Activated T-helper 2 cell treated with anti-CD3 and anti-CD28 coated beads, Interferon-gamma antibody, Interleukin-2, Interleukin-4, amounts not matched to agents 10 μg/mL and 5 μg/mL and 100 μg/mL, durations not matched to agents 14 hours and 24 hours and 36 hours (primary cell): ENCODE measurements around the gene KREMEN2. TPM values are rescaled to one million over a fixed set of nuclear protein-coding genes. Genes with fewer than 3 reads are reported as not detected.

Source experiments
- DNase-seq: peaks from one replicate; pipeline ENCODE4 v3.0.0; 2021; ENCODE audit warnings: low spot score
- H3K27ac Mint-ChIP-seq: one replicate; pipeline ENCODE4 v1.8.0; 2021; ENCODE audit warnings: mixed read lengths
- H3K27me3 Mint-ChIP-seq: one replicate; pipeline ENCODE4 v1.8.0; 2021; ENCODE audit warnings: low read depth, mixed read lengths
- H3K36me3 Mint-ChIP-seq: one replicate; pipeline ENCODE4 v1.8.0; 2021; ENCODE audit warnings: low read depth, mixed read lengths
- H3K4me1 Mint-ChIP-seq: one replicate; pipeline ENCODE4 v1.8.0; 2021; ENCODE audit warnings: low read depth, mixed read lengths
- H3K4me3 Mint-ChIP-seq: one replicate; pipeline ENCODE4 v1.8.0; 2021; ENCODE audit warnings: low read depth, mild to moderate bottlenecking, moderate library complexity, mixed read lengths
- H3K9me3 Mint-ChIP-seq: one replicate; pipeline ENCODE4 v1.8.0; 2021; ENCODE audit warnings: mixed read lengths
- intact Hi-C: fragments of 100-400 bp; cut with micrococcal nuclease; formaldehyde crosslinking; loops from one replicate; pipeline ENCODE4 v1.15.1; 2023
- total RNA-seq: library from RNA; stranded (reverse); gene quantifications from 2 replicates; pipeline ENCODE4 v1.2.3, GENCODE V29; 2022

Gene KREMEN2
- total RNA-seq, 1 donor from 2014 or later, result 0.09 TPM

- Mint-ChIP-seq H3K4me1 (peaks cover 9% of the 10 kb centered on the region), H3K27me3 (no peaks in the 10 kb centered on the region), H3K36me3 (peaks cover 20% of the 10 kb centered on the region), H3K4me3 (peak within 1 kb of the TSS; percentile 90), H3K27ac (peak within 1 kb of the TSS; percentile 88), H3K9me3 (no peaks in the 10 kb centered on the region)
- intact Hi-C loops, result loop anchor here (5.0 kb wide), 1 partner anchor 42 kb away; the partner anchor contains the start of genes HCFC1R1, THOC6 and TNFRSF12A
- peak; percentile 95 for DNase-seq
These were observed 16.4 kb downstream of the KREMEN2 start, which contains the start of gene PKMYT1 for GRCh38 chr16:2980227-2981176. Gene PKMYT1, minus strand, starts transcription at chr16:2980446. Its CDS starts 789 bp downstream, at chr16:2979657.

GRCh38 chr16:2981177-2981898 lies 17.3 kb downstream of the KREMEN2 start:
- intact Hi-C loops, result loop anchor here (5.0 kb wide), 1 partner anchor 41 kb away; the partner anchor contains the start of genes HCFC1R1, THOC6 and TNFRSF12A
- Mint-ChIP-seq H3K27ac (peak overlapping the region; percentile 82), H3K4me3 (peak overlapping the region; percentile 90), H3K36me3 (peaks cover 14% of the 10 kb centered on the region), H3K4me1 (peaks cover 9% of the 10 kb centered on the region), H3K9me3 (no peaks in the 10 kb centered on the region), H3K27me3 (no peaks in the 10 kb centered on the region)
- DNase-seq, result no peak

GRCh38 chr16:2981899-2982250 lies 17.8 kb downstream of the KREMEN2 start:
- no peaks in the 10 kb centered on the region for H3K27me3 Mint-ChIP-seq
- intact Hi-C loops, result loop anchor here (2.0 to 5.0 kb wide), 2 partner anchors 13 to 40 kb away; partner anchors contain the start of genes HCFC1R1, PAQR4, THOC6 and TNFRSF12A
- H3K36me3 Mint-ChIP-seq, result peaks cover 12% of the 10 kb centered on the region
- H3K27ac Mint-ChIP-seq, result peak overlapping the region; percentile 45
- no peak for DNase-seq
- peaks cover 9% of the 10 kb centered on the region for H3K4me1 Mint-ChIP-seq
- H3K9me3 Mint-ChIP-seq, result no peaks in the 10 kb centered on the region
- peak overlapping the region; percentile 90 for H3K4me3 Mint-ChIP-seq

- Mint-ChIP-seq H3K4me1 (peaks cover 9% of the 10 kb centered on the region), H3K27me3 (no peaks in the 10 kb centered on the region), H3K9me3 (no peaks in the 10 kb centered on the region), H3K4me3 (peak overlapping the region; percentile 0), H3K27ac (no peak overlapping the region), H3K36me3 (peaks cover 8% of the 10 kb centered on the region)
- intact Hi-C loops, result loop anchor here (2.0 to 5.0 kb wide), 2 partner anchors 14 to 40 kb away; partner anchors contain the start of genes HCFC1R1, PAQR4, THOC6 and TNFRSF12A
- no peak for DNase-seq
These were observed 18.3 kb downstream of the KREMEN2 start for GRCh38 chr16:2982402-2982801.

GRCh38 chr16:2983706-2984136 lies 19.6 kb downstream of the KREMEN2 start:
- intact Hi-C loops, result loop anchor here (2.0 to 5.0 kb wide), 2 partner anchors 15 to 39 kb away; partner anchors contain the start of genes HCFC1R1, PAQR4, THOC6 and TNFRSF12A
- no peaks in the 10 kb centered on the region for H3K27me3 Mint-ChIP-seq

GRCh38 chr16:2985462-2985861 lies 21.4 kb downstream of the KREMEN2 start:
- Mint-ChIP-seq H3K4me1 (peaks cover 9% of the 10 kb centered on the region), H3K36me3 (no peaks in the 10 kb centered on the region), H3K27ac (no peak overlapping the region), H3K27me3 (peaks cover 2% of the 10 kb centered on the region), H3K9me3 (no peaks in the 10 kb centered on the region), H3K4me3 (no peak overlapping the region)
- intact Hi-C loops, result no loop called here
- no peak for DNase-seq

More at GRCh38 chr16:2983706-2984136, 19.6 kb downstream of the KREMEN2 start:
- Mint-ChIP-seq H3K27ac (no peak overlapping the region), H3K36me3 (peaks cover 3% of the 10 kb centered on the region), H3K9me3 (no peaks in the 10 kb centered on the region), H3K4me3 (peak overlapping the region; percentile 26), H3K4me1 (peaks cover 9% of the 10 kb centered on the region)
- DNase-seq, result peak; percentile 60

- Mint-ChIP-seq H3K27me3 (peaks cover 2% of the 10 kb centered on the region), H3K4me1 (peaks cover 9% of the 10 kb centered on the region), H3K9me3 (no peaks in the 10 kb centered on the region), H3K36me3 (no peaks in the 10 kb centered on the region), H3K27ac (no peak overlapping the region), H3K4me3 (no peak overlapping the region)
- DNase-seq, result no peak
- intact Hi-C loops, result no loop called here
These were observed 21.8 kb downstream of the KREMEN2 start for GRCh38 chr16:2985893-2986355.

- Mint-ChIP-seq H3K9me3 (no peaks in the 10 kb centered on the region), H3K27me3 (peaks cover 2% of the 10 kb centered on the region), H3K36me3 (no peaks in the 10 kb centered on the region), H3K4me3 (no peak overlapping the region), H3K27ac (no peak overlapping the region), H3K4me1 (peaks cover 5% of the 10 kb centered on the region)
- DNase-seq, result no peak
- intact Hi-C loops, result no loop called here
These were observed 22.6 kb downstream of the KREMEN2 start for GRCh38 chr16:2986623-2987188.

- peaks cover 2% of the 10 kb centered on the region for H3K27me3 Mint-ChIP-seq
- no peak for DNase-seq
- no peak overlapping the region for H3K27ac Mint-ChIP-seq
- H3K4me3 Mint-ChIP-seq, result no peak overlapping the region
- peaks cover 1% of the 10 kb centered on the region for H3K4me1 Mint-ChIP-seq
- H3K36me3 Mint-ChIP-seq, result no peaks in the 10 kb centered on the region
- H3K9me3 Mint-ChIP-seq, result no peaks in the 10 kb centered on the region
- intact Hi-C loops, result no loop called here
These were observed 23.2 kb downstream of the KREMEN2 start for GRCh38 chr16:2987286-2987685.

- intact Hi-C loops, result no loop called here
- Mint-ChIP-seq H3K27me3 (peaks cover 2% of the 10 kb centered on the region), H3K4me1 (no peaks in the 10 kb centered on the region), H3K4me3 (no peak overlapping the region), H3K27ac (no peak overlapping the region), H3K36me3 (no peaks in the 10 kb centered on the region), H3K9me3 (no peaks in the 10 kb centered on the region)
- no peak for DNase-seq
These were observed 23.8 kb downstream of the KREMEN2 start for GRCh38 chr16:2987833-2988232.

- intact Hi-C loops, result no loop called here
- peaks cover 2% of the 10 kb centered on the region for H3K27me3 Mint-ChIP-seq
- DNase-seq, result no peak
- H3K36me3 Mint-ChIP-seq, result no peaks in the 10 kb centered on the region
- H3K4me1 Mint-ChIP-seq, result no peaks in the 10 kb centered on the region
- H3K4me3 Mint-ChIP-seq, result no peak overlapping the region
- no peak overlapping the region for H3K27ac Mint-ChIP-seq
- no peaks in the 10 kb centered on the region for H3K9me3 Mint-ChIP-seq
These were observed 24.6 kb downstream of the KREMEN2 start for GRCh38 chr16:2988590-2989099.

GRCh38 chr16:2990891-2991290 lies 26.8 kb downstream of the KREMEN2 start:
- no peaks in the 10 kb centered on the region for H3K36me3 Mint-ChIP-seq

More at GRCh38 chr16:2990891-2991290, 26.8 kb downstream of the KREMEN2 start:
- H3K9me3 Mint-ChIP-seq, result no peaks in the 10 kb centered on the region
- intact Hi-C loops, result no loop called here
- no peaks in the 10 kb centered on the region for H3K4me1 Mint-ChIP-seq
- H3K27me3 Mint-ChIP-seq, result peaks cover 2% of the 10 kb centered on the region
- H3K4me3 Mint-ChIP-seq, result no peak overlapping the region
- H3K27ac Mint-ChIP-seq, result no peak overlapping the region
- no peak for DNase-seq
